Measurements from ENCODE around the gene PLEKHM3. TPM values are rescaled to one million over a fixed set of nuclear protein-coding genes. Genes with fewer than 3 reads are reported as not detected.

Gene PLEKHM3
- total RNA-seq, 2 donors from 2014 or later = 8.8 to 9.2 TPM

DNA sequence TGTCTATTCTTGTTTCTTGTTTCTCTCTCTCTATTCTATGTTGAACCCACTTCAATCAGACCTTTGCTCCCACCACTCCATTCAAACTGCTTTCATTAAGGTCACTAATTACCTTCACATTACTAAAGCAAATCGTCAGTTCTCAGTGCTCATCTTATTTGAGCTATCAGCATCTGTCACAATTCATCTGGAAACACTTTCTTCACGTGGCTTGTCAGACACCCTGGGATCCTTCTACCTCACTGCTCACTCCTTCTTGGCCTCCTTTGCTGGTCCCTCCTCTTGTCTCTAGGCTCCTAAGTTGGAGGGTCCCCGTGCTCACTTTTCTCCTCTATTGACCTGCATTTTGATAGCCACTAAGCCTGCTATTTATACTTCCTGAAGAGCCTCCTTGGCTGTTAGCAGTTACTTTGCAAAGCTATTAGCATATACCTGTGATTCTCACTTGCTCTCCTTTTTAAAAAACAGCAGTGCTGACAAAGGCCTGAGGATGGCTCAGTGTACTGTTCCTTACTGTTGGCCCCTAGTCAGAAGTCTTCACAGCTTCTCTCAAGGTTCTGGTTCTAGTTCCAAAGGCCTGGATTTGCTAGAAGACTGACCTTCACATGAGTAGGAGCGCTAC, 80.2 kb downstream of the PLEKHM3 start:
- H3K27me3 Mint-ChIP-seq (ENCODE audit: low read depth) = no peaks in the 10 kb centered on the region
- no peak overlapping the region for H3K4me3 Mint-ChIP-seq
- no peaks in the 10 kb centered on the region for H3K4me1 Mint-ChIP-seq (ENCODE audit: low read depth)
- no peaks in the 10 kb centered on the region for H3K9me3 Mint-ChIP-seq
- H3K27ac Mint-ChIP-seq = no peak overlapping the region
- ATAC-seq (replicated peaks in 1 of 2) (no peak), DNase-seq (no peak)
- peaks cover 3 to 4% of the 10 kb centered on the region in 2 donors for H3K36me3 Mint-ChIP-seq (ENCODE audit: insufficient read depth in 2 of 2)

DNA sequence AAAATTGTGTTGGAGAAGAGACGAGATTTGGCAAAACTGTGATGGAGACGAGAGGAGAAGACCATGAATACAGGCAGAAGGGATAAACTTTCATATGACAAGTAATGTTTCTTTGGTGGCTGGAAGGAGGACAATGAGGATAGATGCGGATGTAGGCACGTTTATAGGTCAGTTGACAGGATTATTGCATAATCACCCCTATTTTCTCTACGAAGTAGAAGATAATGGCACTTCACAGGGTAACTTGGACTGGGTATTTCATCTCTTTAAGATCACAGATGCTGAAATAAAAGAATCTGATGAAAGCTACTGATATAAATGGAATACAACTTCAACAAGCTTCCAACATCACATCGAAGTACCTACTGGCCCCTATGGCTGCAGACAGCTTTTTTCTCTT, 81.0 kb downstream of the PLEKHM3 start:
- no peaks in the 10 kb centered on the region for H3K4me1 Mint-ChIP-seq (ENCODE audit: low read depth)
- no peak overlapping the region for H3K27ac Mint-ChIP-seq
- peaks cover 3 to 4% of the 10 kb centered on the region in 2 donors for H3K36me3 Mint-ChIP-seq (ENCODE audit: insufficient read depth in 2 of 2)
- no peaks in the 10 kb centered on the region for H3K9me3 Mint-ChIP-seq
- ATAC-seq (replicated peaks in 1 of 2) (no peak), DNase-seq (no peak)
- H3K27me3 Mint-ChIP-seq (ENCODE audit: low read depth) = no peaks in the 10 kb centered on the region
- no peak overlapping the region for H3K4me3 Mint-ChIP-seq

DNA sequence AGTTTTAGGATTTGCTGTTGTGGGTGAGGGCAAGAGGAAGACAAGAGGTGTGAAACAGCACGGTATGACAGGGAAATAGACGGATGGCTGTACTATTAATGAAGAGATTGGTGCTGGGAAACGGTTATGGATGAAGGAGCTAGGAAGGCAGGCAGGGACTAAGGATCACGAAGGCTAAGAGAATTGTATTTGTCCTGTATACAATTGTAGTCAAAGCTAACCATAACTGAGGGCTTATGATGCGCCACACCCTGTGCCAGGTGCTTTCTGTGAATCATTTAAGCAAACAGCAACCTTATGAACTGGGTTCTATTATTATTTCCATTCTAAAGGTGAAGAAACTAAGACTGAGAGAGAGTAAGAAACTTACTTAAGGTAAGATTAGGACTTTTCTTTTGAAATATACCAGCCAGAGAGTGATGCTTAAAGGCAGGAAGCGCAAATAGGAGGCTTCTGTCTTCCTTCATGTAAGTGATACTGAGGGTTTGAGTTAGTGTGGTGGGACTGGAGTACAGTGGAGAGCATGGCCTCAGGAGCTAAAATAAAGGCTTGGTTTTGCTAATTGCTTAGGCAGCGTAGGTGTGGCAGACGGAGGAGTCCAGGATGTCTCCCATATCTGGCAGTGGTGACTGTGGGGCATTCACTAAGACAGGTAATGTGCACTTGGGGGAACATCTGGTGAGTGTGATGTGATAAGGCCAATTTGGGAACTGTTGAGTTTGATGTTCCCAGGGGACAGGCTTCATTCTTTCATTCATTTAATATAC, 85.8 kb downstream of the PLEKHM3 start:
- ATAC-seq (replicated peaks in 1 of 2) = no peak
- no peak overlapping the region for H3K27ac Mint-ChIP-seq
- peaks cover 0 to 4% of the 10 kb centered on the region in 2 donors for H3K36me3 Mint-ChIP-seq (ENCODE audit: insufficient read depth in 2 of 2)
- H3K27me3 Mint-ChIP-seq (ENCODE audit: low read depth) = no peaks in the 10 kb centered on the region
- H3K4me3 Mint-ChIP-seq = no peak overlapping the region
- DNase-seq = no peak
- no peaks in the 10 kb centered on the region for H3K4me1 Mint-ChIP-seq (ENCODE audit: low read depth)
- H3K9me3 Mint-ChIP-seq = no peaks in the 10 kb centered on the region

DNA sequence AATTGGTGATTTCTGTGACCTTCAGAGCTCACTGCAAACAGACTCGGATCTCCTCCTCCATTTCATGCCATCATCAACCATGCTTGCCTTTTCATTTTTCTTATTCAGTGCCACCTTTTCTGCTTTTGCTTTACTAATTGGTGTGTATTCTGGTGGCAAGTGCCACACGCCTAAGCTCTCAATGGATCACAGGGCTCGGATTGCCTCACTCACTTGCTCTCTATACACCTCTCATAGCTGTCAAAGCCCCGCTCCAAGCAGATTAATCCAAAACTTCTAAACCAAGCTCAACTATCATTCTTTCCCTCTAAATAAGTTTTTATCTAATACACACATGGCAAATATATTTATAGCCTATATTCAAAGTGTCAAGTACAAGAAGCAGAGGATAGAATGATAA, 86.4 kb downstream of the PLEKHM3 start:
- no peaks in the 10 kb centered on the region for H3K9me3 Mint-ChIP-seq
- ATAC-seq (replicated peaks in 1 of 2) (no peak), DNase-seq (no peak)
- H3K36me3 Mint-ChIP-seq (ENCODE audit: insufficient read depth in 2 of 2) = peaks cover 0 to 3% of the 10 kb centered on the region in 2 donors
- H3K27me3 Mint-ChIP-seq (ENCODE audit: low read depth) = no peaks in the 10 kb centered on the region
- no peaks in the 10 kb centered on the region for H3K4me1 Mint-ChIP-seq (ENCODE audit: low read depth)
- no peak overlapping the region for H3K27ac Mint-ChIP-seq
- H3K4me3 Mint-ChIP-seq = no peak overlapping the region

DNA sequence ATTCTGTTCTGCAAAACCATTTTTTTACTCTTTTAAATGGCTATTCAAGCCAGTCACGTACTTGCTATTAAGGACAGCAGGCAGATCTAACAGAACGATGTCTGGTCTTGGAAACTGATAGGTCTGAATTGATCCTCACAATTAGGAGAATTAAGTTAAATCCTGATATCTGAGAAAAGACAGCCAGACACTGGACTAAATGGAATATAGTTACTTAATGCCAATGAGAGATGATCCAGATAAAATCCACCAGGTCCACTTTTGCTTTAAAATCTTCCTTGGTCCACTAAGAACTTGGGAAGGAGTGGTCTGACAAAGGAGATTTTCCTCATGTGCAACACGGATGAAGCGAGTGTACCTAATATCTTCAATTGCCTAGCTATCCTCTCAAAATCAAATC, 86.9 kb downstream of the PLEKHM3 start:
- no peaks in the 10 kb centered on the region for H3K9me3 Mint-ChIP-seq
- no peak for ATAC-seq (replicated peaks in 1 of 2)
- H3K27ac Mint-ChIP-seq = no peak overlapping the region
- H3K27me3 Mint-ChIP-seq (ENCODE audit: low read depth) = no peaks in the 10 kb centered on the region
- DNase-seq = no peak
- no peak overlapping the region for H3K4me3 Mint-ChIP-seq
- H3K36me3 Mint-ChIP-seq (ENCODE audit: insufficient read depth in 2 of 2) = peaks cover 0 to 3% of the 10 kb centered on the region in 2 donors
- H3K4me1 Mint-ChIP-seq (ENCODE audit: low read depth) = no peaks in the 10 kb centered on the region

DNA sequence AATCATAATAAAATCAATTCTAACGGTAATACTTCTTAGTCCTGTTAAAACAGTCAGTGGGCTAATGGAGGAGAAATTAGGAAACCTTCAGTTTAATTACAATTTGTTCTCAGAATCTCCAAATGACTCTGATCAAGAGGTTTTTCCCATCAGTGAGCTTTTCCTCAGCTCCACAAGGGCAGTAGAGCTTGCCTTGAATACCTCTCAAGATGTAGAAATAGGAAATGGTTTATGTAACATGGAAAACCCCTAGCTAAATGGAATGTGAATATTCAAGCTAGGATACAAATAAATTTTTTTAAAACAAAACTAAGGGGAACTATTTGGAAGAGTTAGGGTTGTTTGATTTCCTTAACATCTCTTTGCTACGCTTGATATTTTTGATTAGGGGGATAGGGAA, 87.5 kb downstream of the PLEKHM3 start:
- no peak for ATAC-seq (replicated peaks in 1 of 2)
- peaks cover 0 to 3% of the 10 kb centered on the region in 2 donors for H3K36me3 Mint-ChIP-seq (ENCODE audit: insufficient read depth in 2 of 2)

DNA sequence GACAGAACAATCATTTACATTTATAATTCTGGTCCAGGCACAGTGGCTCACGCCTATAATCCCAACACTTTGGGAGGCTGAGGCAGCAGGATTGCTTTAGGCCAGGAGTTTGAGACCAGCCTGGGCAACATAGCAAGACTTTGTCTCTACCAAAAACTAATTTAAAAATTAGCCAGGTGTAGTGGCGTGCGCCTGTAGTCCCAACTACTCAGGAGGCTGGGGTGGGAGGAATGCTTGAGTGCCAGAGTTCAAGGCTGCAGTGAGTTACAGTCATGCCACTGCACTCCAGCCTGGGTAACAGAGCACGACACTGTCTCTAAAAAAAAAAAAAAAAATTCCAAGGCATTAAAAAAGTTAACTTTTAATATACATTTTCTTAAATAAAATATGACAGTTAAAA, 88.1 kb downstream of the PLEKHM3 start:
- no peak for DNase-seq
- no peak for ATAC-seq (replicated peaks in 1 of 2)
- no peaks in the 10 kb centered on the region for H3K27me3 Mint-ChIP-seq (ENCODE audit: low read depth)
- no peak overlapping the region for H3K27ac Mint-ChIP-seq
- H3K4me1 Mint-ChIP-seq (ENCODE audit: low read depth) = no peaks in the 10 kb centered on the region
- H3K36me3 Mint-ChIP-seq (ENCODE audit: insufficient read depth in 2 of 2) = peaks cover 0 to 3% of the 10 kb centered on the region in 2 donors
- no peak overlapping the region for H3K4me3 Mint-ChIP-seq
- no peaks in the 10 kb centered on the region for H3K9me3 Mint-ChIP-seq

More for the DNA sequence above, 87.5 kb downstream of the PLEKHM3 start:
- no peaks in the 10 kb centered on the region for H3K9me3 Mint-ChIP-seq
- no peak for DNase-seq
- H3K27ac Mint-ChIP-seq = no peak overlapping the region
- H3K4me1 Mint-ChIP-seq (ENCODE audit: low read depth) = no peaks in the 10 kb centered on the region
- no peaks in the 10 kb centered on the region for H3K27me3 Mint-ChIP-seq (ENCODE audit: low read depth)
- no peak overlapping the region for H3K4me3 Mint-ChIP-seq

DNA sequence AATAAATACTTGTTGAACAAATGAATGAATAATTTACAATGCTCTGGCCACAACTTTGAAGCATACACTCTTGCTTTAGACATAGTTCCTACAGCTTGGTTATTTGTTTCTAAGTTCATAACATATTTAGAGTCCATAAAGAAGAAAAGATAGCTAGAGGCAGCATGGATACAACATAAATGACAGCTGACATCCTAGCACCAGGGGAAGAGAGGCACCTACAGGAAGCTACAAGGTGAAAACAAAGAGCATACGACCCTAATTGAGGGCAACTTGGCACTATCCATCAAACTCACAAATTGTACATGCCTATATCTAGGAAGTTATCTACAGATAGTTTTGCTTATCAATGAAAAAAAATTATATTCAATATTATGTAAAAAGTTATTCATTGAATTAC, 88.9 kb downstream of the PLEKHM3 start:
- Mint-ChIP-seq H3K4me1 (ENCODE audit: low read depth) (no peaks in the 10 kb centered on the region), H3K36me3 (ENCODE audit: insufficient read depth in 2 of 2) (no peaks in the 10 kb centered on the region), H3K27me3 (ENCODE audit: low read depth) (no peaks in the 10 kb centered on the region), H3K9me3 (no peaks in the 10 kb centered on the region), H3K4me3 (no peak overlapping the region), H3K27ac (no peak overlapping the region)
- ATAC-seq (replicated peaks in 1 of 2) (no peak), DNase-seq (no peak)

DNA sequence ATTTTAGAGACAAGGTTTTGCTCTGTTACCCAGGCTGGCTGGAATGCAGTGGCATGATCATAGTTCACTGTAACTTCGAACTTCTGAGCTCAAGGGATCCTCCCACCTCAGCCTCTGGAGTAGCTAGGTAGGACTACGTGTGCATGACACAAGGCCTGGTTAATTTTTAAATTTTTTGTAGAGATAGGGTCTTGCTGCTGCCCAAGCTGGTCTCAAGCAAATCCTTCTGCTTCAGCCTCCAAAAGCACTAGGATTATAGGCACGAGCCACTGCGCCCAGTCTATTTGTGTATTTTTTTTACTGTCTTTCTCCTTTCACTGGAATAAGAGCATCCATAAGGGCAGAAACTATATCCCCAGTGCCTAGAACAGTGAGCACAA, 89.3 kb downstream of the PLEKHM3 start:
- no peak overlapping the region for H3K27ac Mint-ChIP-seq
- no peak for DNase-seq
- no peaks in the 10 kb centered on the region for H3K27me3 Mint-ChIP-seq (ENCODE audit: low read depth)
- no peak overlapping the region for H3K4me3 Mint-ChIP-seq
- ATAC-seq (replicated peaks in 1 of 2) = no peak
- no peaks in the 10 kb centered on the region for H3K9me3 Mint-ChIP-seq
- no peaks in the 10 kb centered on the region for H3K4me1 Mint-ChIP-seq (ENCODE audit: low read depth)
- H3K36me3 Mint-ChIP-seq (ENCODE audit: insufficient read depth in 2 of 2) = no peaks in the 10 kb centered on the region

DNA sequence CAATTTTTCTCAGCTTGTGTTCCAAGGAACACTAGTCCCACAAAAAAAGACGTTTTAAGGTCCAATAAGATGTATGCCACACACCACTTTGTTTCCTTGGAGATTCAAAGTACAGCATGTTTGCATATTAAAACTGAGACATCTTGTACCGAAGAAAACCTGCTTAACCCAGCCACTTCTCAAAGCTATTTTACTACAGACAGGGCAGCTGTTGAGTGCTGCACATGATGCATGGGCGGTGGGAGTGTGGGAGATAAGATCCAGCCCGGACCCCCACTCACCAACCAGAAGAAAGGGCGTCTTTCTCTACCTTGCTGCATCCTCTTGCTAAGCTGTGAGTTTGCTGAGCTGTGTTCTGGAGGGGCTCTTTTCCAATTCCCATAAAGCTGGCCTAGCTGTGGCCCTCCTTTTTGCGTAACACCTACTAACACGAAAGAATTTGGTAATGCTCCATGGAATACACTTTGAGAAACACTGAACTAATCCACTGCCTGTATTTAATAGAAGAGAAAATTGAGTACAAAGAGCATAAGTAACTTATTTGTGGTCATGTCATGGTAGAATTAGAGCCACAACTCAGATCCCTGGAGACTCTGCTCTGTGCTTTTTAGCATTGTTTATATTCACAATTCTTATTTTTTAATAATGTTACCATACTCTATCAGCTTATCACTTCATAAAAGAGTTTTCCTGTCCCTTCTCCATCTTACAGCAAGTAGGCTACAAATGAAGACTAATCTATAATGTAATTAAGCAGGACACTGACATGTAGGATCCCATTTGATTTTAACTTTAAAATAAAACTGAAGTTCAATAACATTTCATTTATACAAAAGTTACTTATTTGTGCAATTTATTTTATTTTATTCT, 90.0 kb downstream of the PLEKHM3 start:
- H3K4me1 Mint-ChIP-seq (ENCODE audit: low read depth) = no peaks in the 10 kb centered on the region
- H3K27ac Mint-ChIP-seq = no peak overlapping the region
- H3K4me3 Mint-ChIP-seq = no peak overlapping the region
- ATAC-seq (replicated peaks in 1 of 2) (no peak), DNase-seq (no peak)
- no peaks in the 10 kb centered on the region for H3K27me3 Mint-ChIP-seq (ENCODE audit: low read depth)
- no peaks in the 10 kb centered on the region for H3K36me3 Mint-ChIP-seq (ENCODE audit: insufficient read depth in 2 of 2)
- H3K9me3 Mint-ChIP-seq = no peaks in the 10 kb centered on the region

DNA sequence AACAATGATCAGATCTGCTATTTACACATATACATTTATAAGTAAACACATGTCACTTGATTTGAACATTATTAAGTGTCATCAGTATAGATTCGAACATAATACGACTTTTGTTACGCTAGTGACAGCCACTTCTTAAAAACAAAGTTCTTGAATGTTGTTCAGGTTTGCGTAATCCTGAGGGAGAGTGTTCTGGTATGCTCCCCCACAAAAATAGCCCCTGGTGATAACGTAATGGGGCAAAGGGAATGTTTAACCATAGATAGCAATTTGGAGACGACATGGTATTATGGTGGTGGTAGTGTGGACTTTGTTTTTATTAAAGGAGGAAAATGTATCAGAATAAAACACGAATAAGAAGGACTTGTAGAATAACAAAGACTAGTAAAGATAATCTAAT, 90.6 kb downstream of the PLEKHM3 start:
- H3K9me3 Mint-ChIP-seq = no peaks in the 10 kb centered on the region
- no peaks in the 10 kb centered on the region for H3K27me3 Mint-ChIP-seq (ENCODE audit: low read depth)
- no peaks in the 10 kb centered on the region for H3K4me1 Mint-ChIP-seq (ENCODE audit: low read depth)
- ATAC-seq (replicated peaks in 1 of 2) (no peak), DNase-seq (no peak)
- no peak overlapping the region for H3K4me3 Mint-ChIP-seq
- H3K36me3 Mint-ChIP-seq (ENCODE audit: insufficient read depth in 2 of 2) = no peaks in the 10 kb centered on the region
- no peak overlapping the region for H3K27ac Mint-ChIP-seq

DNA sequence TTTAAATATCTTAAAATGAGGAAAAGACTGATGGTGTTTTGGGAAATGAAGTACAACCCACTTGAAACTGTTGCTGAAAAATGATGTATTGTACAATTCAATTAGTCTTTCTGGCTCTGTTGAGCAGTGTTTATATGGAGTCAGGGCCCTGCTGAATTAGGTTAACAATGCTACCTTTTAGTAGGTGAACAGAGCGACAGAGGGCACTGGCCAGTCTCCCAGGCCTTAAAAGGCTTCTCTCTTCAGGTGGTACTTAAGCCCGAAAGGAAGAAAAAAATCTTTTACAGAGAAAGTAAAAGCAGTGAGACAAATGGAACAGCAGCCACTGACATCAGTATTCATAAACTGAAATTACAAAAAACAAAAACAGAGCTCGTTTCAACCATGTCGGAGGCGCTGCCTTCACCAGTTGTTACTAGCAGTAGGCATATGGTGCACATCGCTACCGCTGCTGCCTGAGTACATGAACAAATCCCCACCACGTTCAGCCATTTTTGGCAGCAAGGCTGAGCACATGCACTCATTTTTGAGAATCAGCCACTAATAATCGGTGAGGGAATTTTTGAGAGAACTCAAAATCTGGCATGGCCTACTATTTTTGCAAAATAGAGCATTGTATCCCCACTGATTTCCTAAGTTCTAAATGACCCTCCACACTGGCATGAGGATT, 91.8 kb downstream of the PLEKHM3 start:
- H3K9me3 Mint-ChIP-seq = no peaks in the 10 kb centered on the region
- no peaks in the 10 kb centered on the region for H3K27me3 Mint-ChIP-seq (ENCODE audit: low read depth)
- H3K27ac Mint-ChIP-seq = no peak overlapping the region
- H3K4me1 Mint-ChIP-seq (ENCODE audit: low read depth) = no peaks in the 10 kb centered on the region
- H3K36me3 Mint-ChIP-seq (ENCODE audit: insufficient read depth in 2 of 2) = no peaks in the 10 kb centered on the region
- ATAC-seq (replicated peaks in 1 of 2) (no peak), DNase-seq (no peak)
- no peak overlapping the region for H3K4me3 Mint-ChIP-seq

DNA sequence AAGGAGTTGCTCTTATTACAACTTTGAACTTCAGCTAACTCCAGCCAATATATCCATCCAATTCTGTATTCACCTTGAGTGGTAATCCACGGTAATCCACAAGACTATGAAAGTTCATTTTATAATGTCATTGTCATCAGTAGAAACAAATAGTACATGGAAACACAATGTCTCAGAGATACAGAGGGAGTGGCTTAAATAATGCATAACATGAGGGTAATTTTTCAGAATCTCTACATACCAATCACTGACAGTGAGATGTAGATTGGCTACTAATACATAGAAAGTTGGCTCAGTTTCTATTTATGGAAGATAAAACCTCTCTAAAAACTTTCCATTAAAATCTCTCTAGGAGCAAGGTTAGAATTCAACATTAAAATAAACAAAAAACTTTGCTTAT, 93.2 kb downstream of the PLEKHM3 start:
- Mint-ChIP-seq H3K4me1 (ENCODE audit: low read depth) (no peaks in the 10 kb centered on the region), H3K36me3 (ENCODE audit: insufficient read depth in 2 of 2) (no peaks in the 10 kb centered on the region), H3K27ac (no peak overlapping the region), H3K4me3 (no peak overlapping the region), H3K9me3 (no peaks in the 10 kb centered on the region), H3K27me3 (ENCODE audit: low read depth) (no peaks in the 10 kb centered on the region)
- no peak for ATAC-seq (replicated peaks in 1 of 2)
- DNase-seq = no peak

All from activated T-cell treated with anti-CD3 and anti-CD28 coated beads, Interleukin-2, amount 50 U/mL, for 72 hours (primary cell).